Measurements from ENCODE around the gene SMR3B.

DNA sequence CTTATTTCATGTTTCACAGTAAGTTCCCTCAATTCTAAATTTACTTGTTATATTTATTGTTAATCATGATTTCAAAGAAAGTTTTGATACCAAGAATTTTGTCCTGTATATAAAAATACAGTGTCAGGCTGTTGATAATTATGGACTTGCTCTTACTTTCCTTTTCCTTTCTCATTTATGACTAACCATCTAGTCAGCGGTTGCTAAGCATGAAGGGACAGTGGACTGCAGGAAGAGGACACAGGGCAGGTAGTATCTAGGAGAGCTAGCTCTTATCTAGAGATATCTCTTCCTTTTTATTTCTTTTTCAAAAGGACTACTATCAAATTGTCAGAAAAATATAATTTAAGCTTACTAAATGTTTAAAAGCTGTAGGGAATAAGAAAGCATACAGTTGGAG, 16.4 kb downstream of the SMR3B start:
- TF ChIP-seq CTCF (IDR thresholded peaks at IDR 0.05): no peak
- no peak for TF ChIP-seq EZH2 (IDR thresholded peaks at IDR 0.05)
